Right lobe of liver (tissue), 4 donors: Measurements from ENCODE around the gene HTR4.

ENCODE experiments used
- CTCF ChIP-seq, 4 donors: fragments of 200-600 bp in 3 of 4; fragments of 450-650 bp in 1 of 4; IDR thresholded peaks; one replicate each; pipeline versions ENCODE4 v1.5.1 to v1.8.0; 2016 to 2022; ENCODE audit warnings: antibody characterized with exemption in 4 of 4, mild to moderate bottlenecking in 2 of 4
- POLR2A ChIP-seq: fragments of 450-650 bp; IDR thresholded peaks from one replicate; pipeline ENCODE4 v1.6.1; 2017; ENCODE audit warnings: antibody characterized with exemption, mild to moderate bottlenecking
- donor health status: DM: no; HTN: no; CAD: no.
- donor health status: DM: no; HTN: no; CAD: no.
- donor health status: DM: no; HTN: yes; CAD: no.

- no peak for TF ChIP-seq CTCF (IDR thresholded peaks at IDR 0.05)
- TF ChIP-seq POLR2A, result no peak
Observed at GRCh38 chr5:148491793-148492184, 162.5 kb downstream of the HTR4 start.
